HG03558 (cell line): ENCODE results near the gene TMEM88.

Source experiments
- ATAC-seq: cut with Tn5 transposase; IDR thresholded peaks from one replicate; pipeline ENCODE4 v1.9.1; 2021; ENCODE audit warnings: moderate number of reproducible peaks; ENCODE audit not compliant: unreplicated experiment; ENCODE audit errors: extremely low read depth

TMEM88 gene

GRCh38 chr17:7832431-7832830 is 22.4 kb upstream of the TMEM88 start:
- no peak for ATAC-seq

- ATAC-seq: no peak
These were observed 21.7 kb upstream of the TMEM88 start for GRCh38 chr17:7833011-7833794.

GRCh38 chr17:7833795-7834541 is 20.9 kb upstream of the TMEM88 start, which contains the start of gene KDM6B:
Gene KDM6B, plus strand, starts transcription at chr17:7834217. Its CDS starts 11,338 bp downstream, at chr17:7845555.
- ATAC-seq: no peak

- ATAC-seq: no peak
These were observed 20.3 kb upstream of the TMEM88 start for GRCh38 chr17:7834542-7834956.

GRCh38 chr17:7834957-7835813 is 19.7 kb upstream of the TMEM88 start:
- ATAC-seq: no peak

- ATAC-seq: no peak
These were observed 18.9 kb upstream of the TMEM88 start for GRCh38 chr17:7835814-7836595.

GRCh38 chr17:7836596-7837407 is 18.1 kb upstream of the TMEM88 start:
- no peak for ATAC-seq

GRCh38 chr17:7837408-7838088 is 17.3 kb upstream of the TMEM88 start:
- no peak for ATAC-seq

- ATAC-seq: no peak
These were observed 16.5 kb upstream of the TMEM88 start for GRCh38 chr17:7838090-7839075.

- no peak for ATAC-seq
These were observed 15.5 kb upstream of the TMEM88 start for GRCh38 chr17:7839190-7839875.

- ATAC-seq: no peak
These were observed 15.0 kb upstream of the TMEM88 start for GRCh38 chr17:7839876-7840261.

GRCh38 chr17:7840441-7840840 is 14.4 kb upstream of the TMEM88 start:
- no peak for ATAC-seq

GRCh38 chr17:7840875-7841274 is 14.0 kb upstream of the TMEM88 start:
- ATAC-seq: no peak

- no peak for ATAC-seq
These were observed 13.4 kb upstream of the TMEM88 start for GRCh38 chr17:7841396-7841914.

- no peak for ATAC-seq
These were observed 12.9 kb upstream of the TMEM88 start for GRCh38 chr17:7841915-7842379.
